Thoracic aorta (tissue), 2 donors: ENCODE data around the gene PDLIM5. TPM values are rescaled to one million over a fixed set of nuclear protein-coding genes. Genes with fewer than 3 reads are reported as not detected.

ENCODE experiments used
- ATAC-seq: fragments of 150-250 bp; one replicate; pipeline ENCODE4 v1.8.0; 2017; ENCODE audit warnings: low read depth; ENCODE audit not compliant: insufficient number of reproducible peaks, low FRiP score
- DNase-seq: peaks from one replicate; pipeline ENCODE4 v3.0.0-alpha.2; 2020; ENCODE audit warnings: low spot score
- H3K27ac ChIP-seq, 2 donors: fragments of 200-600 bp; sonication (generic); 1 replicate in 1 of 2; 2 replicates in 1 of 2; pipeline ENCODE4 v1.5.1; 2016; ENCODE audit warnings: mild to moderate bottlenecking in 2 of 2, moderate library complexity in 2 of 2
- H3K27me3 ChIP-seq: fragments of 200-600 bp; sonication (generic); replicated peaks from 2 replicates; pipeline ENCODE4 v1.6.0; 2016; ENCODE audit warnings: mild to moderate bottlenecking; ENCODE audit not compliant: insufficient read depth
- H3K36me3 ChIP-seq: fragments of 200-600 bp; sonication (generic); one replicate; pipeline ENCODE4 v1.5.1; 2016
- H3K4me1 ChIP-seq, 2 donors: fragments of 200-600 bp; sonication (generic); 1 replicate in 1 of 2; 2 replicates in 1 of 2; pipeline versions ENCODE4 v1.5.1 to v1.6.0; 2016; ENCODE audit warnings: low read depth in 2 of 2, mild to moderate bottlenecking in 1 of 2; ENCODE audit not compliant: control insufficient read depth in 1 of 2
- H3K4me3 ChIP-seq: fragments of 200-600 bp; sonication (generic); 2 replicates; pipeline ENCODE4 v1.5.1; 2016; ENCODE audit warnings: mild to moderate bottlenecking
- H3K9me3 ChIP-seq: fragments of 200-600 bp; sonication (generic); 2 replicates; pipeline ENCODE4 v1.5.1; 2016
- CTCF ChIP-seq: fragments of 200-600 bp; sonication (generic); IDR thresholded peaks from one replicate; pipeline ENCODE4 v1.5.1; 2019; ENCODE audit warnings: antibody characterized with exemption
- total RNA-seq, 2 donors: library from RNA; depleted of rRNA; stranded (reverse); fragments of >200 nt; gene quantifications; one replicate each; pipeline versions ENCODE4 v1.1.0 to v1.2.3, GENCODE V29; 2016

PDLIM5 gene
- total RNA-seq, 2 donors from 2014 or later: 275 to 328 TPM

DNA sequence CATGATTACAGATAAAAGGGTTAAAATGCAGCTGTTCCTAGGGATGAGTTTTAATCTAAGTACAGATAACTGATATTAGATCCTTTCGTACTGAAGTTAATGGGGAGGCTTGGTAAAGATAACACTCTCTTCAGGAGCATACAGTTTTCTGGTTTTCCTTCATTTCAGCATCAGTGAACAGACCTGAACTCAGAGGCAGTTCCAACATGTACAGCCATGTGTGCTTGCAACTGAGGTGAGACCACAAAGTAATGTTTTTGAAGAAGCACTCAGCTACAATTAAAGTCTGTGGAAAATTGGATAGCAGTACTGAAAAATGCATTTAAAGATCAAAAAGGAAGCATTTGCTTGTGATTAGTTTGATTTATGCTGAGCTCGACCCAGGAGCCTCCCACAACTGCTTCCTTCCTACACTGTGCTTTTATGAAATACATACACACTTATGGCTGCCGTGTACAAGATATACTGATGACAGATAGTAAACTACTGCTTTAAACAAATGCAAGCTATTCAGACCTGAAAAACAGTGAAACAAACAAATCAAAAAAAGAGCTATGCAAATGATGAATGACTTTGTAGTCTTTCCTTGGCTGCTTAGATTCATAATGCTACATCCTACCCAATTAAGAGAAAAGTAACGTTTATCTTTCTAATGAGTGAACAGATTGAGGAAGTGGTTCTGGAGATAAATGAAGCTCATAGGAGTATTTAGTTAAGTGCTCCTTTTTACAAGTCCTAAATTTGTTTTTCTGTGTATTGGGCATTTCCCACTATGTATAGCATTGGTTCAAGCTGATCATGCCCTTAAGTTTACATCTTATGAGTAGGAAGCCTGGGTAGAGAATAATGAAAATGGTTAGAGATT, 68.4 kb downstream of the PDLIM5 start:
- TF ChIP-seq CTCF: no peak
- Histone ChIP-seq H3K36me3 (no peaks in the 10 kb centered on the region), H3K9me3 (no peaks in the 10 kb centered on the region), H3K27me3 (no peaks in the 10 kb centered on the region), H3K27ac (peak overlapping the region in 1 of 2 donors; percentile 9), H3K4me1 (peaks cover 66 to 94% of the 10 kb centered on the region in 2 donors), H3K4me3 (no peak overlapping the region)
- ATAC-seq (no peak), DNase-seq (no peak)

DNA sequence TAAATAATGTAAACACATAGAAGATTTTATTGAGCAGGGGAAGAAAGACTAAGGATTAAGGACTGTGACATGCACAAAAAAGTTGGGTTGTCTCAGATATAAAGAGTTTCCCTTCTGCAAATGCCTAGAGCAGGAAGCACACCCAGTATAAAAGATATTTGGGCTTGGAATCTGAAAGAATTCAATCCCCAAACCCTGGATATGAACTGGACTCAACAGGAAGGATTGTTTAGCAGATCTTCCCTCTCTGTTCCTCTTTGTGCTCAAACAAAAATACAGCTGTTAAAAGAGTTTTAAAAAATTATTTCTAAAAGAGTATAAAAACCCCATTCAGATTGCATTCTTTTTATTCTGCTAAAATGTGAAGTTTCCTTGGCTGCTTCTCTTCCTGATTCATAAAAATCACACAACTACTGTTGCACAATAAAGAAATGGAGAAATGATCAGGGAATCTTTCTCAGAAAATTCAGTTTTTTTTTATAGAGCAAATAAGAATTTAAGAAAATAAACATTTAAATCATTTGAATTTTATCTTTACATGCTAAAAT, 71.4 kb downstream of the PDLIM5 start:
- no peak for ATAC-seq
- no peaks in the 10 kb centered on the region for H3K36me3 ChIP-seq
- no peaks in the 10 kb centered on the region for H3K27me3 ChIP-seq
- H3K4me3 ChIP-seq: no peak overlapping the region
- DNase-seq: no peak
- peak overlapping the region; percentile 16 to 28 for H3K27ac ChIP-seq
- peaks cover 60 to 94% of the 10 kb centered on the region in 2 donors for H3K4me1 ChIP-seq
- TF ChIP-seq CTCF: no peak
- H3K9me3 ChIP-seq: no peaks in the 10 kb centered on the region

GRCh38 chr4:94523617-94524016, 71.9 kb downstream of the PDLIM5 start:
- peaks cover 62 to 96% of the 10 kb centered on the region in 2 donors for H3K4me1 ChIP-seq
- no peak for DNase-seq
- ATAC-seq: no peak
- no peaks in the 10 kb centered on the region for H3K9me3 ChIP-seq
- H3K36me3 ChIP-seq: no peaks in the 10 kb centered on the region
- no peaks in the 10 kb centered on the region for H3K27me3 ChIP-seq
- no peak for TF ChIP-seq CTCF
- peak overlapping the region; percentile 28 to 34 for H3K27ac ChIP-seq
- H3K4me3 ChIP-seq: no peak overlapping the region

GRCh38 chr4:94525993-94526728, 74.4 kb downstream of the PDLIM5 start:
- peaks cover 61 to 94% of the 10 kb centered on the region in 2 donors for H3K4me1 ChIP-seq
- no peak for TF ChIP-seq CTCF
- H3K9me3 ChIP-seq: no peaks in the 10 kb centered on the region
- peak overlapping the region; percentile 46 for H3K4me3 ChIP-seq
- peak overlapping the region; percentile 66 to 75 for H3K27ac ChIP-seq
- no peaks in the 10 kb centered on the region for H3K27me3 ChIP-seq
- no peaks in the 10 kb centered on the region for H3K36me3 ChIP-seq
- ATAC-seq: no peak
- no peak for DNase-seq
